HEK293T (cell line): ENCODE data around the gene ZBTB20.

Experiments used
- CTCF ChIA-PET: fragments of 350-600 bp; formaldehyde crosslinking; extraction: SDS; loops from one replicate; lab custom pipeline; 2021; ENCODE audit warnings: antibody characterized with exemption, inconsistent platforms; lab: Yijun Ruan, JAX
- POLR2A ChIA-PET: fragments of 350-600 bp; formaldehyde crosslinking; extraction: SDS; loops from one replicate; lab custom pipeline; 2020; ENCODE audit warnings: antibody characterized with exemption, inconsistent platforms; lab: Yijun Ruan, JAX
- DNase-seq: peaks from one replicate; pipeline ENCODE4 v3.0.0; 2012; ENCODE audit warnings: mixed read lengths; ENCODE audit errors: extremely low spot score
- ARNT ChIP-seq: fragments of 450-650 bp; IDR thresholded peaks from 2 replicates; pipeline ENCODE4 v1.6.1; 2017; ENCODE audit warnings: mild to moderate bottlenecking
- BHLHE40 ChIP-seq: fragments of 450-650 bp; IDR thresholded peaks from 2 replicates; pipeline ENCODE4 v1.6.1; 2016; ENCODE audit warnings: mild to moderate bottlenecking, moderate library complexity, borderline replicate concordance
- CTBP1 ChIP-seq: fragments of 450-650 bp; IDR thresholded peaks from 2 replicates; pipeline ENCODE4 v1.6.1; 2016; ENCODE audit warnings: borderline replicate concordance
- ELF4 ChIP-seq: fragments of 450-650 bp; IDR thresholded peaks from 2 replicates; pipeline ENCODE4 v1.6.1; 2017; ENCODE audit warnings: antibody characterized with exemption
- FOXA1 ChIP-seq: fragments of 450-650 bp; IDR thresholded peaks from 2 replicates; pipeline ENCODE4 v1.6.1; 2016; ENCODE audit warnings: mild to moderate bottlenecking
- FOXK2 ChIP-seq: fragments of 450-650 bp; IDR thresholded peaks from 2 replicates; pipeline ENCODE4 v1.6.1; 2016; ENCODE audit warnings: mild to moderate bottlenecking
- FOXM1 ChIP-seq: fragments of 450-650 bp; IDR thresholded peaks from 2 replicates; pipeline ENCODE4 v1.6.1; 2017; ENCODE audit warnings: mild to moderate bottlenecking, borderline replicate concordance
- HDGF ChIP-seq: fragments of 450-650 bp; IDR thresholded peaks from 2 replicates; pipeline ENCODE4 v1.6.1; 2017; ENCODE audit warnings: antibody characterized with exemption, borderline replicate concordance
- L3MBTL2 ChIP-seq: fragments of 450-650 bp; conservative IDR thresholded peaks from 2 replicates; pipeline ENCODE4 v1.6.1; 2016; ENCODE audit warnings: mild to moderate bottlenecking
- LEF1 ChIP-seq: fragments of 450-650 bp; IDR thresholded peaks from 2 replicates; pipeline ENCODE4 v1.6.1; 2017; ENCODE audit warnings: mild to moderate bottlenecking, borderline replicate concordance
- NFRKB ChIP-seq: fragments of 450-650 bp; IDR thresholded peaks from 2 replicates; pipeline ENCODE4 v1.6.1; 2016; ENCODE audit warnings: mild to moderate bottlenecking, moderate library complexity
- SP1 ChIP-seq: fragments of 450-650 bp; IDR thresholded peaks from 2 replicates; pipeline ENCODE4 v1.6.1; 2017
- SUZ12 ChIP-seq: fragments of 450-650 bp; IDR thresholded peaks from 2 replicates; pipeline ENCODE4 v1.6.1; 2016; ENCODE audit warnings: mild to moderate bottlenecking
- TARDBP ChIP-seq: fragments of 450-650 bp; IDR thresholded peaks from 2 replicates; pipeline ENCODE4 v1.6.1; 2016
- ZNF384 ChIP-seq: fragments of 450-650 bp; IDR thresholded peaks from 2 replicates; pipeline ENCODE4 v1.6.1; 2016
- TF ChIP-seq, protein P1 (sequence below): fragments of 450-650 bp; IDR thresholded peaks from 2 replicates; pipeline ENCODE4 v1.6.1; 2016

Gene ZBTB20

GRCh38 chr3:114650808-114651207, 496.3 kb downstream of the ZBTB20 start:
- no peak for DNase-seq
- CTCF ChIA-PET: no interaction called here
- POLR2A ChIA-PET: no interaction called here
- no peak for TF ChIP-seq BHLHE40
- TF ChIP-seq FOXM1: no peak
- no peak for TF ChIP-seq L3MBTL2
- no peak for TF ChIP-seq NFRKB
- TF ChIP-seq FOXA1: no peak
- TF ChIP-seq ELF4: no peak

DNA sequence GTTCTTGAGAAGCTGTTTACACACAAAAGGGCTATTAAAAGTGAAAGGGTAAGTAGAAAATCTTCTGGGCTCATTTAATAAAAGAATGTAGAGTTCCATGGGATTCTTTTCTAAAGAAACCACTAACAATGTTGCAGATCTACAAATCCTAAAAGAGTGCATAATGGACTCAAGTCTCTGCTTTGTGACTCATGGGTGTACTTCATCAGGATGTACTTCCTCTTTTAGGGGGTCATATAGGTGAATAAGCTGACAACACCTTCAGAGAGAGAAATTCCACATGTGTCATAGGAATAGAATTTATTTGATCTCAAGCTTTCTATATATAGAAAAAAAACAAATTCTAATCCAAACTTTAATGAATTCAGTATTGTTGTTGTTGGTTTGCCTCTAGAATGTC, 497.8 kb downstream of the ZBTB20 start:
- POLR2A ChIA-PET: no interaction called here
- no peak for DNase-seq
- no peak for TF ChIP-seq HDGF
- TF ChIP-seq, protein P1, sequence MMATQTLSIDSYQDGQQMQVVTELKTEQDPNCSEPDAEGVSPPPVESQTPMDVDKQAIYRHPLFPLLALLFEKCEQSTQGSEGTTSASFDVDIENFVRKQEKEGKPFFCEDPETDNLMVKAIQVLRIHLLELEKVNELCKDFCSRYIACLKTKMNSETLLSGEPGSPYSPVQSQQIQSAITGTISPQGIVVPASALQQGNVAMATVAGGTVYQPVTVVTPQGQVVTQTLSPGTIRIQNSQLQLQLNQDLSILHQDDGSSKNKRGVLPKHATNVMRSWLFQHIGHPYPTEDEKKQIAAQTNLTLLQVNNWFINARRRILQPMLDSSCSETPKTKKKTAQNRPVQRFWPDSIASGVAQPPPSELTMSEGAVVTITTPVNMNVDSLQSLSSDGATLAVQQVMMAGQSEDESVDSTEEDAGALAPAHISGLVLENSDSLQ: no peak
- no peak for TF ChIP-seq L3MBTL2
- TF ChIP-seq NFRKB: no peak
- no peak for TF ChIP-seq SUZ12
- TF ChIP-seq CTBP1: no peak
- no peak for TF ChIP-seq LEF1
- no peak for TF ChIP-seq SP1
- CTCF ChIA-PET: no interaction called here

DNA sequence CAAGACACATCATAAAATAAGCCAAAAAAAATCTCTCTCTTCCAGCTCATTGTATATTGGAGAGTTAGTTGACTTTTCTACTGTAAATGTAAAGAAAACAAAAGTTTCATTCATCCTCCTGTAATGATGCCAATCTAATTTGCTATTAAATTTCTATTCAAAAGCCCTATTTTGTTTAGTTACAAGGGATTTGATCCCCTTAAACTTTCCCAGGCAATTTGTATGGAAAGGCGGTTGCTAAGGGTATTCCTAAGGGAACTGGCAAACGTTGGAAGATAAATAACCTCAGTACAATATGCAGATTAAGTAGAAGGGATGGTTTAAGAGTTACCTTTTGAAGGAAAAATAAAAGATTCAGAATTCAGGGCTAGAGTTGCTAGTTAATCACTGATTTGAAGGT, 500.6 kb downstream of the ZBTB20 start:
- POLR2A ChIA-PET: no interaction called here

DNA sequence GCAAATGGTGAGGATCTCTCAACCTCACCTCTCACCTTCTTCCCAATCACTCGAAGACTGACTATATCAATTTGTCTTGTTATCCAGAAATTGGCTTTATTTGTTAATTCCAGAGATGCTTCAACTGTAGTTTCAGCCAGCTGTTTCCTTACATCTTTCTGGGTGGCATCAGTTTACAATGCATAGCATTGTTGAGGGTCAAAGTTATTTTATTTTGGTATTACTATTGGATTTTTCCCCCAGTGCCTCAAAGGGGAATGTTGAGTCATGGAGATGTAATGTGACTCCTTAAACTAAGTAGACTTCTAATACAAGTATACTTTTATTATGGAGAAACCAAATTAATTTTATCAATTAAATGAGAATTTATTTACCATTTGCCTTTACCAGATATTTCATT, 501.7 kb downstream of the ZBTB20 start:
- no peak for TF ChIP-seq FOXK2
- no peak for TF ChIP-seq ZNF384
- TF ChIP-seq LEF1: no peak
- TF ChIP-seq FOXM1: no peak
- TF ChIP-seq TARDBP: no peak
- no peak for TF ChIP-seq HDGF
- no peak for TF ChIP-seq BHLHE40
- no peak for TF ChIP-seq ELF4
- no peak for TF ChIP-seq SUZ12
- TF ChIP-seq ARNT: no peak
- TF ChIP-seq FOXA1: no peak
- no peak for TF ChIP-seq CTBP1
- TF ChIP-seq, protein P1: no peak
- no peak for TF ChIP-seq SP1
- no peak for TF ChIP-seq L3MBTL2
- TF ChIP-seq NFRKB: no peak
- DNase-seq: no peak
- ChIA-PET CTCF (no interaction called here), POLR2A (no interaction called here)

More for the DNA sequence above, 500.6 kb downstream of the ZBTB20 start:
- no peak for DNase-seq
- CTCF ChIA-PET: no interaction called here
- no peak for TF ChIP-seq SUZ12
- TF ChIP-seq LEF1: no peak
- TF ChIP-seq L3MBTL2: no peak
- no peak for TF ChIP-seq FOXK2
- TF ChIP-seq HDGF: no peak
- TF ChIP-seq SP1: no peak
- TF ChIP-seq ZNF384: no peak
- no peak for TF ChIP-seq NFRKB
- TF ChIP-seq BHLHE40: no peak
- TF ChIP-seq FOXA1: no peak
- no peak for TF ChIP-seq ELF4
- TF ChIP-seq ARNT: no peak
- TF ChIP-seq, protein P1: no peak

DNA sequence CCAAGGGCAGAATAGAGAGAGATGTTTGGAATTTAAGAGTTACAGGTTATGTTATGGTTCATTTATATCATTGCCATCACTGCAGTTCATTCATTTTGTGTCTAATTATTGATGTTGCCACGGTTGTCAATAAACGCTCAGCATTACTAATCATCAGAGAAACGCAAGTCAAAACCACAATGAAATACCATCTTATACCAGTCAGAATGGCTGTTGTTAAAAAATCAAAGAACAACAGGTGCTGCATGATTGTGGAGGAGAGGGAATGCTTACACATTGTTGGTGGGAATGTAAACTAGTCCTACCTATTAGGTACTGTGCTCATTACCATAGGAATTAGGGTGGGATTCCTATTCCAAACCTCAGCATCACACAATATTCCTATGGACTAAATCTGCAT, 502.7 kb downstream of the ZBTB20 start:
- TF ChIP-seq LEF1: no peak
- no peak for TF ChIP-seq NFRKB
- TF ChIP-seq TARDBP: no peak
- no peak for TF ChIP-seq ZNF384
- TF ChIP-seq FOXM1: no peak
- no peak for TF ChIP-seq FOXK2
- TF ChIP-seq ELF4: no peak
- TF ChIP-seq BHLHE40: no peak
- TF ChIP-seq FOXA1: no peak
- TF ChIP-seq, protein P1: no peak
- TF ChIP-seq CTBP1: no peak
- no peak for TF ChIP-seq SP1
- TF ChIP-seq L3MBTL2: no peak
- no peak for TF ChIP-seq ARNT
- DNase-seq: no peak
- POLR2A ChIA-PET: no interaction called here
- CTCF ChIA-PET: no interaction called here
